Spleen (tissue), 7 donors: ENCODE measurements around the gene CDYL2.

Experiments
- CTCF ChIP-seq, 11 experiments: fragments of 200-600 bp in 7 of 11; fragments of 450-650 bp in 4 of 11; sonication (generic) in 4 of 11; IDR thresholded peaks in 8 of 11; conservative IDR thresholded peaks in 3 of 11; 1 replicate in 7 of 11; 2 replicates in 4 of 11; pipeline versions ENCODE4 v1.4.0 to v1.8.0; 2016 to 2021; ENCODE audit warnings: antibody characterized with exemption in 11 of 11, inconsistent platforms in 4 of 11, mild to moderate bottlenecking in 1 of 11
- POLR2A ChIP-seq, 3 donors: fragments of 450-650 bp; IDR thresholded peaks; one replicate each; pipeline ENCODE4 v1.5.1; 2017; ENCODE audit warnings: antibody characterized with exemption in 3 of 3, mild to moderate bottlenecking in 1 of 3
- POLR2AphosphoS5 ChIP-seq, 3 donors: sonication (generic); formaldehyde crosslinking; IDR thresholded peaks; one replicate each; pipeline ENCODE4 v1.5.1; 2017; ENCODE audit warnings: antibody characterized with exemption in 3 of 3
- donor health status: DM: no; HTN: no; CAD: no; lungs with moderate emphysema.
- donor health status: DM: no; HTN: no; CAD: no.
- donor health status: DM: no; HTN: no; CAD: no.

GRCh38 chr16:80720804-80721371 is 83.5 kb downstream of the CDYL2 start:
- TF ChIP-seq CTCF (IDR thresholded peaks at IDR 0.05 in 8 of 11, conservative IDR thresholded peaks at IDR 0.05 in 3 of 11), result no peak
- no peak for TF ChIP-seq POLR2A (IDR thresholded peaks at IDR 0.05)
- no peak for TF ChIP-seq POLR2AphosphoS5 (IDR thresholded peaks at IDR 0.05)
